DOHH2 (cell line): ENCODE data around the gene IFT122.

Experiments
- CTCF ChIP-seq: fragments of 200-600 bp; sonication (generic); IDR thresholded peaks from one replicate; pipeline ENCODE4 v1.5.1; 2014; ENCODE audit warnings: antibody characterized with exemption, mild to moderate bottlenecking, low read depth, low read length; ENCODE audit not compliant: poor library complexity, severe bottlenecking
- EZH2phosphoT487 ChIP-seq: fragments of 200-600 bp; sonication (generic); IDR thresholded peaks from 2 replicates; pipeline ENCODE4 v1.6.1; 2017; ENCODE audit warnings: borderline replicate concordance, mild to moderate bottlenecking, antibody characterized with exemption, low read length, moderate library complexity, mixed read lengths

GRCh38 chr3:129469026-129469425, 29.0 kb downstream of the IFT122 start:
- TF ChIP-seq CTCF, result no peak
- TF ChIP-seq EZH2phosphoT487, result no peak
